Endometrium (tissue), 2 donors: Measurements from ENCODE around the gene ZC3H11A.

Source experiments
- FAIRE-seq: peaks from 2 replicates; lab custom pipeline; 2012; peaks lifted over from hg19 to GRCh38; lab: Jason Lieb, UNC
- donor health status: control.
- donor health status: control.

The ZC3H11A gene

DNA sequence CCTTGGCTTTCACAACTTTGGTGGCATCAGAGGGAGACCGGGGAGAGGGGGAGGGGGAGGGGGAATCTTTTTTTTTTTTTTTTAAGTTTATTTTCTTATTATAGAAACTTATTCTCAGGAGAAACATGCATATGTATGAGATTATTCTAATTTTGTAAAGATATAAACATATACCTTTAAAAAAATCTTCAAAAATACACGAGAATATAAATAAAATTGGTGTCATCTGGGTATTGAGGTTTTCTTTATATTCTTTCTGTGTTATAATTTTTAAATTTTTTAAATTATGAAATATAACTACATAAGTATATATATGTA, 47.1 kb downstream of the ZC3H11A start:
- FAIRE-seq, result no peak

DNA sequence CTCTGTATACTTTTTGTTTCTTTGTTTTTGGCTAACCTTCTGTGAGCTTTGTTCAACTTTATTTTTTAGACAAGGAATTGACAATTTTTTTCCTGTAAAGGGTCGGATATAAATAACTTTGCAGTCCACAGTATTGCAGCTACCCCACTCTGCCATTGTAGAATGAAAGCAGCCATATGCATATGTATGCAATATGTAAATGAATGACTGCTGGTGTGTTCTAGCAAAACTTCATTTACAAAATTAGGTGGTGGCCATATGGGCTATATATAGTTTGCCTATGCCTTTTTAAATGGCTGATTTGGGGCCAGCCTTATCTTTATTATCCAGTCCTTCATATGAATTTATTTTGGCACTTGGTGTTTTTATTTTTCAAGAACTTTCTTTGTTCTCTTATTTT, 48.0 kb downstream of the ZC3H11A start:
- FAIRE-seq, result no peak
